Left lung (tissue), 10 donors: ENCODE results near the gene IFNA7. TPM values are rescaled to one million over a fixed set of nuclear protein-coding genes. Genes with fewer than 3 reads are reported as not detected.

ENCODE experiments used
- ATAC-seq: fragments of 200-7000 bp; cut with Tn5 transposase; one replicate; pipeline ENCODE4 v1.9.1; 2020; ENCODE audit warnings: moderate library complexity
- DNase-seq, 4 donors: peaks; one replicate each; pipeline ENCODE4 v3.0.0-alpha.2; 2013 to 2020
- H3K27ac ChIP-seq, 2 donors: fragments of 200-600 bp; sonication (generic) in 1 of 2; one replicate each; pipeline versions ENCODE4 v1.5.0 to v1.8.0; 2020 to 2021
- H3K27me3 ChIP-seq, 2 donors: fragments of 200-600 bp; sonication (generic) in 1 of 2; one replicate each; pipeline versions ENCODE4 v1.5.0 to v1.8.0; 2020 to 2021
- H3K36me3 ChIP-seq, 2 donors: fragments of 200-600 bp; sonication (generic) in 1 of 2; one replicate each; pipeline versions ENCODE4 v1.5.0 to v1.8.0; 2020 to 2021
- H3K4me1 ChIP-seq, 2 donors: fragments of 200-600 bp; one replicate each; pipeline ENCODE4 v1.8.0; 2021
- H3K4me3 ChIP-seq, 2 donors: fragments of 200-600 bp; sonication (generic) in 1 of 2; one replicate each; pipeline versions ENCODE4 v1.5.0 to v1.8.0; 2020 to 2021; ENCODE audit warnings: mild to moderate bottlenecking in 1 of 2
- H3K9me3 ChIP-seq, 2 donors: fragments of 200-600 bp; sonication (generic) in 1 of 2; one replicate each; pipeline versions ENCODE4 v1.5.0 to v1.8.0; 2020 to 2021
- CTCF ChIP-seq, 2 donors: fragments of 200-600 bp; sonication (generic) in 1 of 2; IDR thresholded peaks; one replicate each; pipeline versions ENCODE4 v1.5.0 to v1.8.0; 2021; ENCODE audit warnings: antibody characterized with exemption in 2 of 2
- intact Hi-C, 2 donors: fragments of 100-400 bp; cut with DNase I; formaldehyde crosslinking; loops; one replicate each; pipeline versions ENCODE4 v1.11.2 to v1.14.2; 2022
- polyA plus RNA-seq, 6 donors: library from polyadenylated mRNA; unstranded; fragments of 120-200 nt; gene quantifications; one replicate each; pipeline ENCODE4 v1.2.1, GENCODE V29; 2013; ENCODE audit not compliant: insufficient read length in 6 of 6
- total RNA-seq, 2 donors: library from RNA; stranded (reverse); fragmentation: NEBNext Ultra II Directional; extraction: Animal tissue kit (Norgen Biotek cat#: 25700); gene quantifications; one replicate each; pipeline ENCODE4 v1.2.1, GENCODE V29; 2021
- donor health status: DM: no; HTN: yes; CAD: no.
- donor health status: DM: no; HTN: no; CAD: no.

The IFNA7 gene
- total and polyA plus RNA-seq, 8 donors = not detected

- Histone ChIP-seq H3K4me1 (peaks cover 0 to 14% of the 10 kb centered on the region in 2 donors), H3K27ac (no peak overlapping the region), H3K4me3 (no peak overlapping the region), H3K9me3 (peaks cover 0 to under 1% of the 10 kb centered on the region in 2 donors), H3K27me3 (no peaks in the 10 kb centered on the region), H3K36me3 (no peaks in the 10 kb centered on the region)
- TF ChIP-seq CTCF (IDR thresholded peaks at IDR 0.05) = no peak
- ATAC-seq (peak; percentile 27), DNase-seq (no peak)
- intact Hi-C loops = no loop called here
Measured at GRCh38 chr9:21153336-21154017, 48.5 kb downstream of the IFNA7 start.

Other genes with a start within 250 kb of the IFNA7 start
- gene HACD4, start 170.6 kb downstream of the IFNA7 start, total RNA-seq = 1 to 10 TPM; 6.3 to 8.4 TPM
- 10 to 100 TPM in 4 of 6 donors, 1 to 10 TPM in 2; 9.4 to 12.2 (median 10.7) TPM for gene HACD4, start 170.6 kb downstream of the IFNA7 start, polyA plus RNA-seq
- gene IFNB1, start 124.3 kb downstream of the IFNA7 start, total RNA-seq = not detected
- gene IFNB1, start 124.3 kb downstream of the IFNA7 start, polyA plus RNA-seq = not detected
- not detected for gene IFNW1, start 60.4 kb downstream of the IFNA7 start, total RNA-seq
- gene IFNW1, start 60.4 kb downstream of the IFNA7 start, polyA plus RNA-seq = under 1 TPM in 3 of 6 donors, not detected in 3; 0.07 to 0.15 (median 0.09) TPM
- not detected for gene IFNA21, start 35.5 kb downstream of the IFNA7 start, total RNA-seq
- gene IFNA21, start 35.5 kb downstream of the IFNA7 start, polyA plus RNA-seq = not detected
- not detected for gene IFNA4, start 14.6 kb downstream of the IFNA7 start, total RNA-seq
- not detected for gene IFNA4, start 14.6 kb downstream of the IFNA7 start, polyA plus RNA-seq
- not detected for gene IFNA10, start 4.9 kb upstream of the IFNA7 start, total RNA-seq
- gene IFNA10, start 4.9 kb upstream of the IFNA7 start, polyA plus RNA-seq = not detected
- gene IFNA16, start 15.1 kb upstream of the IFNA7 start, total RNA-seq = not detected
- gene IFNA16, start 15.1 kb upstream of the IFNA7 start, polyA plus RNA-seq = not detected
- not detected for gene IFNA17, start 26.0 kb upstream of the IFNA7 start, total RNA-seq
- not detected for gene IFNA17, start 26.0 kb upstream of the IFNA7 start, polyA plus RNA-seq
- gene IFNA14, start 37.8 kb upstream of the IFNA7 start, total RNA-seq = not detected
- not detected for gene IFNA14, start 37.8 kb upstream of the IFNA7 start, polyA plus RNA-seq
- not detected for gene IFNA5, start 103.1 kb upstream of the IFNA7 start, total RNA-seq
- not detected for gene IFNA5, start 103.1 kb upstream of the IFNA7 start, polyA plus RNA-seq
- gene KLHL9, start 133.2 kb upstream of the IFNA7 start, total RNA-seq = 10 to 100 TPM; 21.6 to 23.4 TPM
- 10 to 100 TPM; 39.1 to 45.5 (median 42.0) TPM for gene KLHL9, start 133.2 kb upstream of the IFNA7 start, polyA plus RNA-seq
- not detected for gene IFNA6, start 148.7 kb upstream of the IFNA7 start, total RNA-seq
- not detected for gene IFNA6, start 148.7 kb upstream of the IFNA7 start, polyA plus RNA-seq
- gene IFNA13, start 165.9 kb upstream of the IFNA7 start, total RNA-seq = not detected
- under 1 TPM in 1 of 6 donors, not detected in 5; 0.14 TPM for gene IFNA13, start 165.9 kb upstream of the IFNA7 start, polyA plus RNA-seq
- not detected for gene IFNA2, start 183.2 kb upstream of the IFNA7 start, total RNA-seq
- gene IFNA2, start 183.2 kb upstream of the IFNA7 start, polyA plus RNA-seq = under 1 TPM in 1 of 6 donors, not detected in 5; 0.13 TPM
- gene IFNA8, start 206.9 kb upstream of the IFNA7 start, total RNA-seq = not detected
- gene IFNA8, start 206.9 kb upstream of the IFNA7 start, polyA plus RNA-seq = not detected
- gene IFNA1, start 238.2 kb upstream of the IFNA7 start, total RNA-seq = not detected
- not detected for gene IFNA1, start 238.2 kb upstream of the IFNA7 start, polyA plus RNA-seq